Astrocyte (in vitro differentiated cells and primary cell): Measurements from ENCODE around the gene ZDHHC8. TPM values are rescaled to one million over a fixed set of nuclear protein-coding genes. Genes with fewer than 3 reads are reported as not detected.

ENCODE experiments used
- DNase-seq: peaks from one replicate; pipeline ENCODE4 v3.0.0-alpha.2; 2010; ENCODE audit warnings: low read depth
- FAIRE-seq: peaks from 2 replicates; lab custom pipeline; 2011; peaks lifted over from hg19 to GRCh38; lab: Jason Lieb, UNC
- H2AFZ ChIP-seq: 2 replicates; pipeline ENCODE4 v1.6.0; 2012; ENCODE audit warnings: low read depth, low read length, inconsistent platforms
- H3K27ac ChIP-seq: 2 replicates; pipeline ENCODE4 v1.5.1; 2011; ENCODE audit warnings: low read depth, low read length, inconsistent platforms
- H3K27me3 ChIP-seq: 2 replicates; pipeline ENCODE4 v1.6.0; 2011; ENCODE audit warnings: low read length, inconsistent platforms; ENCODE audit not compliant: insufficient read depth
- H3K36me3 ChIP-seq: 2 replicates; pipeline ENCODE4 v1.5.1; 2011; ENCODE audit warnings: low read length, inconsistent platforms; ENCODE audit not compliant: insufficient read depth
- H3K4me1 ChIP-seq: 2 replicates; pipeline ENCODE4 v1.5.1; 2011; ENCODE audit warnings: low read length, inconsistent platforms; ENCODE audit not compliant: insufficient read depth
- H3K4me2 ChIP-seq: 2 replicates; pipeline ENCODE4 v1.6.0; 2012; ENCODE audit warnings: low read length, inconsistent platforms
- H3K4me3 ChIP-seq: 2 replicates; pipeline ENCODE4 v1.5.1; 2011; ENCODE audit warnings: low read depth, mild to moderate bottlenecking, low read length, inconsistent platforms; ENCODE audit not compliant: insufficient read depth
- H3K79me2 ChIP-seq: 2 replicates; pipeline ENCODE4 v1.6.0; 2012; ENCODE audit warnings: mild to moderate bottlenecking, low read length, inconsistent platforms; ENCODE audit not compliant: insufficient read depth
- H3K9ac ChIP-seq: 2 replicates; pipeline ENCODE4 v1.6.0; 2012; ENCODE audit warnings: mild to moderate bottlenecking, low read length, inconsistent platforms
- H3K9me3 ChIP-seq: 2 replicates; pipeline ENCODE4 v1.5.1; 2012; ENCODE audit warnings: low read depth, mild to moderate bottlenecking, low read length, inconsistent platforms; ENCODE audit not compliant: insufficient read depth
- H4K20me1 ChIP-seq: 2 replicates; pipeline ENCODE4 v1.6.0; 2012; ENCODE audit warnings: low read length, inconsistent platforms; ENCODE audit not compliant: insufficient read depth
- H3K27ac Mint-ChIP-seq: one replicate; pipeline ENCODE4 v1.8.0; 2021; ENCODE audit warnings: mild to moderate bottlenecking, mixed read lengths; ENCODE audit not compliant: unreplicated experiment
- H3K27me3 Mint-ChIP-seq: one replicate; pipeline ENCODE4 v1.8.0; 2021; ENCODE audit warnings: low read depth, mixed read lengths; ENCODE audit not compliant: unreplicated experiment
- H3K36me3 Mint-ChIP-seq: one replicate; pipeline ENCODE4 v1.8.0; 2021; ENCODE audit warnings: low read depth, mixed read lengths; ENCODE audit not compliant: unreplicated experiment
- H3K4me1 Mint-ChIP-seq: one replicate; pipeline ENCODE4 v1.8.0; 2021; ENCODE audit warnings: low read depth, mixed read lengths; ENCODE audit not compliant: unreplicated experiment
- H3K4me3 Mint-ChIP-seq: one replicate; pipeline ENCODE4 v1.8.0; 2021; ENCODE audit warnings: mild to moderate bottlenecking, moderate library complexity, mixed read lengths; ENCODE audit not compliant: unreplicated experiment
- H3K9me3 Mint-ChIP-seq: one replicate; pipeline ENCODE4 v1.8.0; 2021; ENCODE audit warnings: mild to moderate bottlenecking, mixed read lengths; ENCODE audit not compliant: unreplicated experiment
- CTCF ChIP-seq: IDR thresholded peaks from 2 replicates; pipeline ENCODE4 v1.5.1; 2011; ENCODE audit warnings: low read depth, mild to moderate bottlenecking, inconsistent platforms, low read length, moderate library complexity; ENCODE audit not compliant: insufficient read depth
- EZH2 ChIP-seq: IDR thresholded peaks from 2 replicates; pipeline ENCODE4 v1.6.1; 2012; ENCODE audit warnings: mild to moderate bottlenecking, low read length, inconsistent platforms; ENCODE audit not compliant: insufficient read depth
- total RNA-seq: library from RNA; stranded (reverse); gene quantifications from 2 replicates; pipeline ENCODE4 v1.2.1, GENCODE V29; 2021

ZDHHC8 gene
- total RNA-seq, 1 donor from 2014 or later: 88.3 TPM

- Histone ChIP-seq H2AFZ (peak overlapping the region; percentile 71), H3K27me3 (no peaks in the 10 kb centered on the region), H3K79me2 (peaks cover 34% of the 10 kb centered on the region), H3K27ac (no peak overlapping the region), H3K4me1 (peaks cover 8% of the 10 kb centered on the region), H3K4me2 (peak overlapping the region; percentile 87), H3K9ac (no peak overlapping the region), H3K4me3 (no peak overlapping the region), H3K36me3 (peaks cover 4% of the 10 kb centered on the region), H4K20me1 (peaks cover 37% of the 10 kb centered on the region), H3K9me3 (no peaks in the 10 kb centered on the region)
- H3K4me1 Mint-ChIP-seq: peaks cover 4% of the 10 kb centered on the region
- H3K27ac Mint-ChIP-seq: no peak overlapping the region
- H3K4me3 Mint-ChIP-seq: peak overlapping the region; percentile 74
- no peak for TF ChIP-seq EZH2
- no peak for TF ChIP-seq CTCF
- no peak for DNase-seq
- no peak for FAIRE-seq
- no peaks in the 10 kb centered on the region for H3K9me3 Mint-ChIP-seq
- no peaks in the 10 kb centered on the region for H3K27me3 Mint-ChIP-seq
- H3K36me3 Mint-ChIP-seq: peaks cover 6% of the 10 kb centered on the region
Observed at GRCh38 chr22:20130319-20130718, 1.3 kb upstream of the ZDHHC8 start.

DNA sequence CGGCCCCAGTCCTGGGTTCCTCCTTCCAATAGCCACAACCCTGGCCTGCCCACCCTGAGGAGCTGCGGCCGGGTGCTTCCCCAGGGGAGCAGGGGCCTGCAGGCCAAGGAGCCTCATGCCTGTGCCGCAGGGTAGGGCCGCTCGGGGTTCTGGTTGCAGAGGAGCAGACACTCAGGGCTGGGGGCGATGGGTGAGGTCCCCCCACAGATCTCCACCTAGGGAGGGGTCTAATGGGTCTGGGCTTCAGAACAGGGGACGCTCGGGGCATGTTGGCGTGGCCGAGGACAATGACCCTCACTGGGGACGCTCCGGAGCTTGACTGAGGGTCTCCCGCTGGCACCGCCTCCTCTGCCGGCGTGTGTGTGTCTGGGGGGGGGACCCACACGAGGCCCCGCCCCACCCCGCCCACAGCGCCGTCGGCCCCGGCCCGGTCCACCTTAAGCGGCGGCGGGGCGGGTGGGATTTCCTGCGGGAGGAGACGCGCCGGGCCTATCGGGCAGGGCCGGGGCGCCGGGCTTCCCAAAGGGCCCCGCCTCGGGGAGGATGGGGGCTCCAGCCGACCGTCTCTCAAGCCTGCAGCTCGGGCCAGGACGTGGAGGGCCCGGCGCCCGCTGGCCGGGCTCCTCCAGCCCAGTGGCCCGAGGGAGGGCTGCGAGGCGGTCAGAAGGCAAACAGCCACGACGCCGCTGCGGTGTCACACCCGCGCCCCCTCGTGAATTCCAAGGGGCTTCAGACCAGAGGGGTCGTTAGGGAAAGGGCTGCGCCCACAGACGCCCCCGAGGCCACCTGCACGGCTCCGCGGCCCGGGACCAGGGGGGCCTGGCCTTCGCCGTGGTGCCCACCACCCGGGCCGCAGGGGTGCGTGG, 640 bp upstream of the ZDHHC8 start:
- peak; percentile 66 for DNase-seq
- no peak for FAIRE-seq

More for the DNA sequence above, 640 bp upstream of the ZDHHC8 start:
- Histone ChIP-seq H3K9me3 (no peaks in the 10 kb centered on the region), H3K4me1 (peaks cover 8% of the 10 kb centered on the region), H3K27ac (peak overlapping the region; percentile 59), H2AFZ (peak overlapping the region; percentile 71), H4K20me1 (peaks cover 38% of the 10 kb centered on the region), H3K4me2 (peak overlapping the region; percentile 87), H3K9ac (peak overlapping the region; percentile 81), H3K36me3 (peaks cover 3% of the 10 kb centered on the region), H3K4me3 (peak overlapping the region; percentile 70), H3K27me3 (no peaks in the 10 kb centered on the region), H3K79me2 (peaks cover 41% of the 10 kb centered on the region)
- Mint-ChIP-seq H3K4me3 (peak overlapping the region; percentile 68), H3K27ac (no peak overlapping the region), H3K27me3 (no peaks in the 10 kb centered on the region), H3K4me1 (peaks cover 4% of the 10 kb centered on the region), H3K36me3 (peaks cover 6% of the 10 kb centered on the region), H3K9me3 (no peaks in the 10 kb centered on the region)
- TF ChIP-seq EZH2: no peak
- no peak for TF ChIP-seq CTCF
